Right forelimb (tissue), 1 donor: Measurements from ENCODE around the gene LRRC52.
"Not testable (repeated sequence)": the region's sequence is repeated elsewhere in the genome, so short reads cannot be mapped to it uniquely, and the experiment has no call there.

Experiments
- DNase-seq: peaks from one replicate; pipeline ENCODE4 v3.0.0-alpha.2; 2018

The LRRC52 gene

DNA sequence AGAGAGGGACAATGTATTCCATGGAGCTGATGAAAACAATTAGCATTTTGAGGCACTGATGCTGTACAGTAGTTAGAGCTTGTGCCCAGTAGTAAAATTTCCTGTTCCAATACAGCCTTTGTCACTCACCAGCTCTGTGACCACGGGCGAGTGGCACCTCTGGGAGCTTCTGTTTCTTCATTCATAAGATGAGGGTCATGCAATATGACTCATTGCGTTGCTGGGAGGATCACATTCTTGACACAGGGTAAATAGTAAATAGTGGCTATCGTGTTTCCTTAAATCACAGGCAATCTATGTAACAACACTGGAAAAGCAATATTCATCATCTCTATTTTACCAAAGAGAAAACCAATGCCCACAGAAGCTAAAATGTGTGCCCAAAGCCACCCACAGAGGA lies 4.5 kb upstream of the LRRC52 start:
- no peak for DNase-seq

DNA sequence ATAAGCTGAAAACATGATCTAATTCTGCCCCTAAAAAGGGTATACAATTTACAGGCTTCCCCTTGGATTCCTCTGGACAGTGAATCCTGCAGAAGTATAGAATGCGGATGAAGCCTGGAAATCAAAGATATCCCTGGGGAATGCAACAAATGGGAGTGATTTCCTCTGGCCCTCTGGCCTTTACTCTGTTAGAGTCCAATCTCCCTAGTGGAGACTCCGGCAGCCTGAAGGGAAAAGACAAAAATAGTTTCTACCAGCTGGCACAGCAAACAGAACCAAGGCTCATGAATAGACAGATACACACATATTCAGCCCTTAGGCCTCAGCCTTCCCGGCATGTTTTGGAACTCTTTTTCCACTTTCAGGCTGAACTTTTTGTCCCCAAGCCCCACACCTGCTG lies 3.9 kb upstream of the LRRC52 start:
- no peak for DNase-seq

DNA sequence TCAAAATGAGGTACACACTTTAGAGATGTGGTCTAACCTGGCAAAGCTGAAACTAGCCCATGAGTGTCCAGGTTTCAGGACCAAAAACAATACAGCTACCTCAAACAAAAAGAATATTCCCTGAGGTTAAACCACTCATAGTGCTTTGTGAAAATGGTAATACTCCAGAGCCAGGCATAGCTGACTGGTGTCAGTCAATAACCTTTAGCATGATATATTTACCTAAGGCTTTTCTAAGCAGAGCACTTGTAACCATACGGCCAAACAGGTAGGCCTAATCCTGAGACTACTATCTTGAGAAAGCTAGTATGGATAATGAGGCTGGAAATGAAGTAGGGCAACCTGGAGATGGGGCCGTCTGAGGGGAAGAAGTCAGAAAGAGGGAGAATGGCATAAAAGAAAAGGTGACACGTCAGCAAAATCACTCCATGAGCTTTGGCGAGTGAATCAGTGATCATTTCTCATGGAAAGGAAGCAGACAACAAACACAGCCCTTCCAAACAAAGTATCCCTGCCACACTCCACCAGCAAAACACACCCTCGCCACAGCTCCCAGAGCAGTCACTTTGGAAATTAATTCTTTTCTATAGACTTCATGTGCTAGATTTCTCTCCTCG lies 1.7 kb upstream of the LRRC52 start:
- DNase-seq = no peak

DNA sequence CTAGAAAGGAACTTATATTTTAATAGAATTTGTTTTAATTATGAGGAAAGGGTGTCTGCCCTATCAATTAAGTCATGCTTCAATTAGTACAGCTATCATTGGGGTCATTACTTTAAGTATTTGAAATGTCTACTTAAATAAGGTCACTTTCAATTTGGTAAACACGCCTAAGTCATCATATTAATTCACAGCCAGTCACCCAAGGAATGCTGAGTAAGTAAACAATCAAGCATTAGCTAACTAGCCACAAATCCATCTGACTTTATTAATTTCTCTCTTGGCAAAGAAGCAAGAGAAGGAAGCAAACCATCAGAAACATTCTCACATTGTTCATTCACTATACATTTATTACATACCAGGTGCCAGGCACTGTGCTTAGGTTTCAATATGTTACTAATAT lies 1.2 kb upstream of the LRRC52 start:
- DNase-seq = no peak

DNA sequence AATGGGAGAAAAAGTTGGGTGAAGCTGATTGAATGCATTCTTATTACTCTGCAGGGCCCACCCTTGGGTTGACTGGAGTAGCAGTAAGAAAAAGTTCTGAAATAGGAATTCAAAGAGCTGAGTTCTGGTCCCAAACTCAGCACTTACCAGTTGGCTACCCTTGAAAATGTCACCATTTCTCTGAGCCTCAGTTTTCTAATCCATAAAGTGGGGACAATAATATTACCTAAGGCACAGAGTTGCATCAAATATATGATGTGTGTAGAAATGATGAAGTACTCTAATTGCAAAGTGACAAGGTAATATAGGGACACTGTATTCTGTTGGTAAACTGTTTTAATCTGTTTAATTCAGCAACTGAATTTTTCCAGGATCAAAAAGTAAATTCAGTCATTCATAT lies 1.2 kb downstream of the LRRC52 start:
- DNase-seq = no peak

DNA sequence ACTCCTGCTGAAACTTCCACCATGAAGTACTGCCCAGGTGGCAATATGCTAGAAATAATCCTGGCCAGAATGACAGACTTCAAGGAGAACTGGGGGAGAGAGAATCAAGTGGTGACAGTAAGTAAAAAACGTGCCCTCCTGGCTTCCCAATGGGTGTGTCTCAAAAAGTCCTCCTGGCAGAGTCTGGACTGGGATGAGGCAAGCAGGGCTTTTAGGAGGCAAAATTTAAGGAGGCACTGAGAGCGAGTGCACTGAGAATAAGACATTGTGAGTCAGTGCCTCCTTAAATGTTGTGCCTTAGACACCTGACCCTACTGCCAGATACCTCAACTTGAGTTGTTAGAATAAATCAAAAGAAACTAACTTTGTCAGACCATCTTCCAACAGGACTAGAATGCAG lies 2.2 kb downstream of the LRRC52 start:
- no peak for DNase-seq

DNA sequence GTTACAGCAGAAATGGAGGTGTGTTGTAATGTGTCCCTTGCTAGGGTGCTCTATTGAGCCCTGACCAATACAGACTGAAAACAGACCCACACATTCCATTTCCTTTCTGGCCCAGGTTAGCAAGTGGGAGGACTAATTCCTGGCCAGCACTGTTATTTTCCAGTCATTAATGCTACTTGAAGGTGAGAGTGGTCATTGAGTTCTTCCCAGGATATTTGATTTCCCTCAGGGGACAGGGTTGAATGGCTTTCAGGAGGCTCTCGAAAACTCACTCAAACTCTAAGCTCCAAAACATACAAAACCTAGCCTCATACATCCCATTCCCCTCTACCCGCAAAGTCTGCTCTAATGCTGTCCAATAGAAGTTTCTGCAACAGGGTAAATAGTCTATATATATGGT lies 6.2 kb downstream of the LRRC52 start:
- no peak for DNase-seq

DNA sequence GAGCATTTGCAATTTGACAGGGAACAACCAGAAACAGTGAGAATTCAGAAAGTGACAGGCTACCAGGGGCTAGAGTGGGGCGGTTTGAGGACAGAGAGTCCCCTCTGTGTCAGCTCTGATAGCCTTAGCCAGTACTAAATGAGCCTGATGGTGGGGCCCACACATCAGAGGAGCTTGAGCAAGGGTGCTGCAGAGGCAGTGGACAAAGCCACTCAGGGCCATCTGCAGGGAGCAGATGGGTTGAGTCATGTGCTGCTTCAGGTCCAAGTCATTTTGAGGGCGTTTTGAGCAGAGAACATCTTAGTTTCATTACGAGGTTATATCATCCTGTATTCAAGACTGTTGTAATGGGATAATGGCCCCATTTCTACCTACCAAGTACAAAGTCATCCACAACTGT lies 7.7 kb downstream of the LRRC52 start:
- no peak for DNase-seq

DNA sequence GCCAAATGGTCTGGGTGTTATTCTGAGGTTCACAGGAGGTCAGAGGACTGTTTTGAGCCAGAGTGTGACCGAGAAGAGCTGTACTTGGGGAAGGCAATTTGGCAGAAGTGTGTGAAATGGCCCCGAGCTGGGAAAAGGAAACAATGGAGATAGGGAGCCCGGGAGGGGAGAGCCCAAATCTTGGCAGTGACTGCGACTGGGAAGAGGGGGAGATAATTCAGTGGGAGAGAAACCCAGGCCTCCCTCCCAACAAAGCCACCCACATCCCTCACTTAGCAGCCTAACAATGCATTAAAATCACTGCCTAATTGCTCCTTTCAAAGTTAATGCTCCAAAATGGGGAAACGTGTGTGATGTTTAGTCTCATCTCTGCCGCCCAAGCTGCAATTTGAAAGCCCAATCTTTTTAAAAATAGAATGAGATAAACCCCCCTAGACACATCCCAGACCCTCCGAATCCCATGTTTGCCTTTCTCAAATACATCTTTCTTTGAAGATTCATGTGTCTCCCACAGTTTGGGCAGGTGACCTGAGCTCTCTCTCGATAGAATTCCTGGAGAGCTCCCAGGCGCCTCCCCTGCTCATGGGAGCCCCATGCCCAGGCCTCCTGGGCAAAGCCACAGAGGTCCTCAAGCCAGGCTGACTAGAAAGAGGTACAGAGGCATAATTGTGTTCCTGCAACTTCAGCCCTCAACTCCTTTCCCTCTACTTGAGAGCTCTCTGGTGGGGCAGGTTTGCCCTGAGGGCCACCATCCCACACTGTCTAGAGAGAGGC lies 17.3 kb downstream of the LRRC52 start:
- DNase-seq = no peak

DNA sequence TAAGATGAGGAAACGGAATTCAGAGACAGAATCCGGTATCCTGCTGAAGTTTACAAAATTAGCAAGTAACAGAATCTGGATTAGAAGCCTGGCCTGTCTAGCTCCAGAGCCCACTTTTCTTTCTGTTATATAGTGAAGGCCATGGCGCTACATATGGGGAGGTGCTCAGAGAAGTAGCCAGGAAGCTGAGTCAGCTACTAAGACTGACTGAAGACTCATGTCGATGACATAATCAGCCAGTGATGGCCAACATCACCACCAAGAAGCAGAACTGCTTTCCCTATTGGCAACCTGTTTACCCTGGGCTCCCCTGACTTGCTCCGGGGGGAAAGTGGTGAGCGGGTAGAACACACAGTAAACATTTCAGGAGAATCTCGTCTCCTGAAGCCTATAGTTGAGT lies 18.8 kb downstream of the LRRC52 start:
- DNase-seq = no peak

DNA sequence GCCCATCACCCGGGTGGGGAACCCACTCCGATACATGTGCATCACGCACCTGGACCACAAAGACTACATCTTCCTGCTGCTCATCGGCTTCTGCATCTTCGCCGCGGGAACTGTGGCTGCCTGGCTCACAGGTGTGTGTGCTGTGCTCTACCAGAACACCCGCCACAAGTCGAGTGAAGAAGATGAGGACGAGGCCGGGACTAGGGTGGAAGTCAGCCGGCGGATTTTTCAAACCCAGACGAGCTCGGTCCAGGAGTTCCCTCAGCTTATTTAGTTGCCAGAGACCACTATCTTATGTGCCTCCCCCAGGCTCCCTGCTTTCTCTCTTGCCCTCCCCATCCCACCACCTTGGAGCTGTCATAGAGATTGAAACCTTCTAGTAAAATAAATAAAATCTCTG lies 19.8 kb downstream of the LRRC52 start:
- no peak for DNase-seq

DNA sequence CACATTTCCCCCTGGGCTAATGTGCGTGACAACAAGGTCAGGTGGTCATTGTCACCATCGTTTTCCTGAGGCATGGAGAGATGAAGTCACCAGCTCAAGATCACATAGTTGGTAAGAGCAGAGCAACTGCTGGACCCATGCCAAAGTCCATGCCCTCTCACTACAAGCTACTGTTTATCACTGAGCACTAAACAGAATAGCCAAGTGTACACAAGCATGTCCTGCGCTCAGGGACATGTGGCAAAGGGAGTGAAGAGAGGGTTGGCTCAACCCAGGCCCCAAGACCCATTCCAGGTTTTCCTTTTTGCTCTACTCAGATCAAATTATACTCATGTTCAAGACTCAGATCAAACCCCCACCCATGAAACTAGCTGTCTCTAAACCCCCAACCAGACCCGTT lies 20.8 kb downstream of the LRRC52 start:
- DNase-seq = no peak

DNA sequence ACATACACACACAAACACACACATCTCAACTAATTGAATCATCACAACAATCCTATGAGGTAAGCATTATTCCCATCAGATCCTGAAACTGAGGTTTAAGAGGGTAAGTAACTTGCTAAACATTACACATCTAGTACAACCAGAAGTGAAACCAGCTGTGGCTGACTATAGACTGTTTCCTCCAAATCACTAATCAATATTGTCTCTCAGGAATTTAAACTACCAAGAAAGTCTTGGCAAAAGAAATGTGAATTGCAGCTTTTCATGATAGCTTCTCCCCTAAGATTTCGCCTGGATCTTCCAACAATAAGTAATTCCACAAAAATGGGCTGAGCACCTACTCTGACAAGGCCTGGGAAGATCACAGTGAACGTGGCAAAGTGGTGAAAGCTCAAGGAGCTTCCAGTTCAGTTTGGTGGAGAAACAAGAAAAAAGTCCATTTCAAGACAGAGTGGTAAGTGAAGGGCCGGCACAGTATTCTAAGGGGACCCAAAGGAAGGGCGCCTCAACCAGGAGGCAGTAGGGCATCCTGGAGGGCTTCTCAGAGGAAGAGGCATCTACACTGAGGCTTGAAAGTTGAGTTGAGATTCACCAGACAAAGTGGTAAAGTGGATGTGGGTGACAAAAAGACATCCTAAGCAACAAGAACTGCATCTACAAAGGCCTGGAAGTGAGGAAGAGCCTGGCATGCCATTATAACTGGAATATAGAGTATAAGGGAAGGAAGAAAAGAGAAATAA lies 22.1 kb downstream of the LRRC52 start:
- no peak for DNase-seq

DNA sequence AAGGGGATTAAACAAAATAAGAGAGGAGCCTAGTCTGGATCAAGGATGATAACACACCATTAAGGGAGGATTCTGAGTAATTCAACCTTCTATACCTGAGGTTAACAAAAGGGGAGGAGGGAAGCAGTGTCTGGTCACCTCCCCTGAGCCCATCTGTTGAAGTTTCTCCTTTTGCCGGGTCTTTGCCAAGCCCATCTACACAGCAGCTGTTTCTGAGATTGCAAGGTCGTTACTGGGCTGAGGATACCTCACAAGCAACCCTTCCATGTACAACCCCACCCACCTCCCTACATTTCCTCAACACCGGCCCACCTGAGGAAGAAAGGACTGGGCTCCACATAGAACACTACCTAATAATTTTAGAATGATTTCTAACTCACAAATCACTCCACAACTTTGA lies 26.3 kb downstream of the LRRC52 start:
- no peak for DNase-seq

DNA sequence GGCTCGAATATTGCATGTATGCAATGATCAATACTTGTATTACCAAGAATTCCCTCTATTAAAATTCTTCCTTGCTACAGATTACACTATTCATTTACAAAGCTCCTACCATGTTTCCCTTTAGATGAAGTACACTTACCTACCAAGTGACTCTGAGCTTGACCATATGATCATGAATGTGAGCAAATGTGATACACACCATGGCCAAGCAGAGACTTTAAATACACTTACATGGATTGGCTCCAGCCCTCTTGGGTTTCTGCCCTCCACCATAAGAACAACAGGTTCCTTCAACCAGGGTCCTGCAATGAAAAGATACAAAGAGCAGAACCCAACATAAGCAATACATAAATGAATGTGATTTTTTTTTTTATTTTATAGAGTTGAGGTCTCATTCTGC lies 30.0 kb downstream of the LRRC52 start:
- no peak for DNase-seq

DNA sequence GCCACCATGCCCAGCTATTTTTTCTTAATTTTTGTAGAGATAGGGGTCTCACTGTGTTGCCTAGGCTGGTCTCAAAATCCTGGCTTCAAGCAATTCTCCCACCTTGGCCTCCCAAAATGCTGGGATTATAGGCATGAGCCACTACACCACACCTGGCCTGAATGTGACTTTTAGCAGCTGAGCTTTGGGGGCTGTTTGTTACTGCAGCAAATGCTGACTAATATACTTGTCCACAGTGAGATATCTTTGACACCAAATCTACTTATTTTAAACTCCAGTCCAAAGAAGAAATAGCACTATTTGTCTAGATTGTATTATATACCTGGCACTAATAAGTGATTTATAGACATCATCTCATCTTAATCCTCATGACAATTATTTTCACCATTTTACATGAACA lies 30.5 kb downstream of the LRRC52 start:
- DNase-seq = no peak

DNA sequence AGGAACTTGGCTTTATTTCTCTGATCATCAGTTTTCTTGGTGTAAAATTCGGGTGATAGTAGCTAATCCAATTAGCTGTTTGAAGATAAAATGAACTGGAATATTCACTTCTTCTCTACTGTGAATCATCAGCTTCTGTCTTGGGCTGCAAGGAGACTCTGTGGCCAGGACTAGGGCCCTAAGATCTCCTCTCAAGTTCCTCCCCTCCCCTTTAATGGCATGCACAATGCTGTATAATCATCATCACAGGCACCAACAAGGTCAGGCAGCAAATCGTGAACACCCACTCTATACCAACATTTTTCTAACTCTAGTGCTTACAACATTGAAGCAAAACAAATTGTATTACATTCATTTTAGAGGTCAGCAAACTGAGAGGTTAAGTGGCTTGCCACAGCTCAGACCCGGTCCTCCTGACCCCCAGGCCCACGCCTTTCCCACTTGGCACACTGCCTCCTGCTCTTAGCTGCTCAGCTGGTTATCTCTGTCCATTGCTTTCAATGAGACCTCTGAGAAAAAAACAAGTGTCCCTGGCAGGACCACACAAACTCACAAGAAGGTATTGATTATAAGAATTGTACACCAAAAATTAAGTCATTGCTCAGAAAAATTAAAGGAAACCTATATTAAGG lies 31.8 kb downstream of the LRRC52 start:
- no peak for DNase-seq

DNA sequence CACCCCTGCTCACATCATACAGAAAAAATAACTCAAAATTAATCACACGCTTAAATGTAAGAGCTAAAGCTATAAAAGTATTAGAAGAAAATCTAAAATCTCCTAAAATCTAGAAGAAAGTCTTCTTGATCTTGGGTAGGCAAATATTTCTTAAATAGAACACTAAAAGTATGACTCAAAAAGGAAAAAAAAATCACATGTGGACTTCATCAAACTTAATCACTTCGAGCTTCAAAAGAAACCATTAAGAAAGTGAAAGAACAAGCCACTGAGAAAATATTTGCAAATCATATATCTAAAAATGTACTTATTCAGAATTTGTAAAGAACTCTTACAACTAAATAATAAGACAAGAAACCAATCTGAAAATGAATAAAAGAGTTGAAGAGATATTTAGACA lies 32.7 kb downstream of the LRRC52 start:
- no peak for DNase-seq

DNA sequence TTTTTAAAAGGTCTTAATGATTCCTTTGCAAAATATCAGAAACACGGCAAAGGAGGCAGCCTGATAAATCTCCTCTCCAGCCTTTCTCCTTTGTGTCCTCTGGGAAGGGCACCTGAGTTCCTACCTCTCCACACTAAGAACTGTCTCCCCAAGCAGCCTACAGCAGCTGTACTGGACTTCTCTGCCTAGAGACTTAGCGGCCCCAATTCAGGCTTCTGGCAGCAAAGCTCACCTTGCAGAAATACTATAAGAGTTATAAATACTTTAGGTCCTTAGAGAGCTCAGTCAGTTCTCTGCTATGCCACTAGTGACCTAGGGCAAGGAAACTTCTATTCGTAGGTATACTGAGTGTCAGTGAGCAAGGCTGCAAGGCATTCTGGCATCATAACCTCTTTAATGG lies 33.9 kb downstream of the LRRC52 start:
- DNase-seq = no peak

DNA sequence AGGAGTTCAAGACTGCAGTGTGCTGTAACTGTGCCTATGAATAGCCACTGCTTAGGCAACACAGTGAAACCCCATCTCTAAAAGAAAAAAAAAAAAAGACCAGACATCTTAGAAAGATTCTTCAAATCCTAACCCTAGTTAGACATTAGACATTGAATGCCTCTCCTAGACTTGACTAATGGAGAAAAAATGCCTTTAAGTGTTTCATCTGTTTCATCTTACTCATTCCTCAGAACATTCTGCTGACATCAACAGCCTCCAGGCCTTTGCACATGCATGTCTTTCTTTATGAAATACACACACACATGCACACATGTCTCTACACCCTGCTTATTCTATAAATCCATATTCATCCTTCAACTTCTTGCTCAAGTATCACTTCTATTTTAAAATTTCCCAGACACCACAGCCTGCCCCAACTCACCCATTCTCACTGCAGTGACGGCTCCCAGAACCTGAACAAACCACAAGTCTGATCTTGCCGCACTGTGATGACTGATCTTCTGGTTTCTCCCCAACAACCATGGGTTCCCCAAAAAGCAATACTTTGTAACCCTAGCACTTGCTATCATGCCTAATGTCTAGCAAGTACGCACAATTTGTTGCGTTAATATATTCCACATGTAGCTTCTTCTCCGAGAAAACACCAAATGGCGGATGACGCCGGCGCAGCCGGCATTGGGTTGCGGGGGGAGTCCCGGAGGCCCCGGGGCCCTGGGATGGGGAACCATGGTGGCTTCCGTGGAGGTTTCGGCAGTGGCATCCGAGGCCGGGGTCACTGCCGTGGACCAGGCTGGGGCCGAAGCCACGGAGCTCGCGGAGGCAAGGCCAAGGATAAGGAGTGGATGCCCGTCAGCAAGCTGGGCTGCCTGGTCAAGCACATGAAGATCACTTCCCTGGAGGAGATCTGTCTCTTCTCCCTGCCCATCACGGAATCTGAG lies 37.4 kb downstream of the LRRC52 start:
- DNase-seq = no peak

DNA sequence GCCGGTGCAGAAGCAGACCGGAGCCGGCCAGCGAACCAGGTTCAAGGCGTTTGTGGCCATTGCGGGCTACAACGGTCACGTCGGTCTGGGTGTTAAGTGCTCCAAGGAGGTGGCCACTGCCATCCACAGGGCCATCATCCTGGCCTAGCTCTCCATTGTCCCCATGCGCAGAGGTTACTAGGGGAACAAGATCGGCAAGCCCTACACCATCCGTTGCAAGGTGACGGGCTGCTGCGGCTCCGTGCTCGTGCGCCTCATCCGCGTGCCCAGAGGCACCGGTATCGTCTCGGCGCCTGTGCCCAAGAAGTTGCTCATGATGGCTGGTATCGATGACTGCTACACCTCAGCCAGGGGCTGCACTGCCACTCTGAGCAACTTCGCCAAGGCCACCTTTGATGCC lies 38.1 kb downstream of the LRRC52 start:
- DNase-seq = no peak

DNA sequence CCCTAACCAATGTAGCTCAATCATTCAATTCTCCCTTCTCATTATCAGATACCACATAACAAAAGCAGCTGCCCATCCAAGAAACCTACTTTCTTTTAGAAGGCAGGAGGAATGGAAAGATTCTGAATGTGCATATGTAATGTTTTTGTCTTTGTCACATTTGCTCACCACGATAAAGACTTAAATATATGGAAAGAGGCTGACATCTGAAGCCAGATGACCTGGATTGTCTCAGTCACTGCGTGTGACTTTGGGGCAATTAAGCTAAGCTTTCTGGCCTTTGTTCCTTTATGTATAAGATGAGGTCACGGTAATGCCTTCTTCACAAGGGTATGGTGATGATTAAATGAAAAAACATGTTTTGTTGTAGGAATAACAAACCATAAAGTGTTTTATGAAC lies 42.6 kb downstream of the LRRC52 start:
- no peak for DNase-seq

DNA sequence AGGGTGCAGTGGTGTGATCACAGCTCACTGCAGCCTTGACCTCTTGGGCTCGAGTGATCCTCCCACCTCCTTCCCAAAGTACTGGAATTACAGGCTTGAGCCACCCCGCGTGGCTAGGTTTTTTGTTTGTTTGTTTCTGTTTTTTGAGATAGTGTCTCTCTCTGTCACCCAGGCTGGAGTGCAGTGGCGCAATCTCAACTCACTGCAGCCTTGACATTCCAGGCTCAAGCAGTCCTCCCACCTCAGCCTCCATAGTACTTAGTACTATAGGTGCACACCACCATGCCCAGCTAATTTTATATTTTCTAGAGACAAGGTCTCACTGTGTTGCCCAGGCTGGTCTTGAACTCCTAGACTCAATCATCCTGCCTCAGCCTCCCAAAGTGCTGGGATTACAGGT lies 47.6 kb downstream of the LRRC52 start:
- not testable (repeated sequence) for DNase-seq
